ENCODE measurements around the gene PRPS1. TPM values are rescaled to one million over a fixed set of nuclear protein-coding genes. Genes with fewer than 3 reads are reported as not detected.

The PRPS1 gene
- total and polyA plus RNA-seq, 2 of the 13 experiments (the other 11 are each of a cell fraction or from before 2014, with no cell fraction given): 33.7 to 54.4 TPM

GRCh38 chrX:107627838-107628661 lies at the start of gene PRPS1 (continued):
- TF ChIP-seq ZNF503 (CRISPR knock-in tag; IDR thresholded peaks at IDR 0.05) (no peak), ZNF761 (CRISPR knock-in tag; conservative IDR thresholded peaks at IDR 0.05) (no peak), GMEB1 (CRISPR knock-in tag; IDR thresholded peaks at IDR 0.05; ENCODE audit: borderline replicate concordance) (no peak), HOXA7 (CRISPR knock-in tag; IDR thresholded peaks at IDR 0.05) (no peak), ZNF326 (CRISPR knock-in tag; IDR thresholded peaks at IDR 0.05; ENCODE audit: borderline replicate concordance) (no peak), SIN3B (IDR thresholded peaks at IDR 0.05; ENCODE audit: low read length) (no peak), ARID2 (CRISPR knock-in tag; IDR thresholded peaks at IDR 0.05; ENCODE audit: borderline replicate concordance) (no peak), ZNF160 (CRISPR knock-in tag; IDR thresholded peaks at IDR 0.05) (no peak), SSRP1 (CRISPR knock-in tag; IDR thresholded peaks at IDR 0.05) (no peak), TARDBP (CRISPR knock-in tag; IDR thresholded peaks at IDR 0.05) (no peak), NFRKB (IDR thresholded peaks at IDR 0.05) (no peak), SP2 (CRISPR knock-in tag; IDR thresholded peaks at IDR 0.05) (peak; percentile 38; the same call in 1 of the 2 replicates), SP1 (IDR thresholded peaks at IDR 0.05) (no peak), SP1 (CRISPR knock-in tag; IDR thresholded peaks at IDR 0.05) (0 out of 2 replicates have a peak, but pooled peaks have one; percentile 30), ZFP91 (CRISPR knock-in tag; IDR thresholded peaks at IDR 0.05; ENCODE audit: borderline replicate concordance) (peak; percentile 55; the same call in 1 of the 2 replicates), HDAC2 (CRISPR knock-in tag; IDR thresholded peaks at IDR 0.05) (no peak), PAWR (CRISPR knock-in tag; IDR thresholded peaks at IDR 0.05; ENCODE audit: borderline replicate concordance) (no peak), POLR2G (IDR thresholded peaks at IDR 0.05; ENCODE audit: low read depth, low read length) (peak; percentile 60), ZNF841 (CRISPR knock-in tag; IDR thresholded peaks at IDR 0.05; ENCODE audit: borderline replicate concordance) (no peak), ZNF570 (CRISPR knock-in tag; IDR thresholded peaks at IDR 0.05; ENCODE audit: borderline replicate concordance) (no peak), ZNF496 (CRISPR knock-in tag; IDR thresholded peaks at IDR 0.05; ENCODE audit: insufficient replicate concordance) (no peak), ZNF556 (CRISPR knock-in tag; IDR thresholded peaks at IDR 0.05; ENCODE audit: borderline replicate concordance) (no peak), ZMAT5 (CRISPR knock-in tag; IDR thresholded peaks at IDR 0.05; ENCODE audit: borderline replicate concordance, low read depth) (no peak)
- TF ChIP-seq, protein P1, sequence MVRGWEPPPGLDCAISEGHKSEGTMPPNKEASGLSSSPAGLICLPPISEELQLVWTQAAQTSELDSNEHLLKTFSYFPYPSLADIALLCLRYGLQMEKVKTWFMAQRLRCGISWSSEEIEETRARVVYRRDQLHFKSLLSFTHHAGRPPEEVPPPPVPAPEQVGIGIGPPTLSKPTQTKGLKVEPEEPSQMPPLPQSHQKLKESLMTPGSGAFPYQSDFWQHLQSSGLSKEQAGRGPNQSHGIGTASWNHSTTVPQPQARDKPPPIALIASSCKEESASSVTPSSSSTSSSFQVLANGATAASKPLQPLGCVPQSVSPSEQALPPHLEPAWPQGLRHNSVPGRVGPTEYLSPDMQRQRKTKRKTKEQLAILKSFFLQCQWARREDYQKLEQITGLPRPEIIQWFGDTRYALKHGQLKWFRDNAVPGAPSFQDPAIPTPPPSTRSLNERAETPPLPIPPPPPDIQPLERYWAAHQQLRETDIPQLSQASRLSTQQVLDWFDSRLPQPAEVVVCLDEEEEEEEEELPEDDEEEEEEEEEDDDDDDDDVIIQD (CRISPR knock-in tag; IDR thresholded peaks at IDR 0.05; ENCODE audit: low read depth): peak; percentile 38; the same call in 1 of the 2 replicates

All from HepG2 (cell line).